ENCODE data around the gene CLEC12A.

DNA sequence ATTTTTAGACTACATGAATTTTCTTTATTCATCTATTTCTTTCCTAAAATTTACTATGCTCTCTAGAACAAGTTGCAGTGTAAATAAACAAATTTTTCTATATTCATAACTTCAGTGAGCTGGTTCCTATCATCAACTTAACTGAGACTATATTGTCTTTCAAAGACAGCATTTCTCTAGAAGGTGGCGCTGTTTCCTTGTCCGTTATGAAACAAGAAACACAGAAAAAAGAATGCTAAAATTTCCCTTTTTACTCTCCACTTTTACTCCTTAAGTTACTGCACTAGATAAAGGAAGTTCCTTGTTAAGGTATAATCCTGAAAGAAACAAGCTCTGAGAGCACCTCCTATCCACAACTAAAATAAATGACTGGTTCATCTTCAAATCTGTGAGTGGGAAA lies 30.8 kb upstream of the CLEC12A start:
- TF ChIP-seq POLR2AphosphoS5 (IDR thresholded peaks at IDR 0.05; ENCODE audit: low read depth, low read length) (no peak), POLR2A (IDR thresholded peaks at IDR 0.05; ENCODE audit: low read depth, low read length) (no peak), TAF1 (IDR thresholded peaks at IDR 0.05; ENCODE audit: low read depth, low read length) (no peak)
